KMS-11 (cell line): ENCODE data around the gene AKAP13.

ENCODE experiments used
- H2AFZ ChIP-seq: fragments of 200-600 bp; sonication (generic); 2 replicates; pipeline ENCODE4 v1.6.1; 2016; ENCODE audit warnings: antibody characterized with exemption, mixed run types, low read depth
- H3K27ac ChIP-seq: fragments of 200-600 bp; sonication (generic); 2 replicates; pipeline ENCODE4 v1.6.1; 2016; ENCODE audit warnings: mild to moderate bottlenecking, mixed run types
- H3K27me3 ChIP-seq: fragments of 200-600 bp; sonication (generic); 2 replicates; pipeline ENCODE4 v1.6.1; 2017; ENCODE audit warnings: mild to moderate bottlenecking, low read depth, mixed run types, moderate library complexity; ENCODE audit not compliant: insufficient read depth
- H3K36me3 ChIP-seq: fragments of 200-600 bp; sonication (generic); 2 replicates; pipeline ENCODE4 v1.6.1; 2017; ENCODE audit warnings: mild to moderate bottlenecking, mixed run types; ENCODE audit not compliant: insufficient read depth
- H3K4me1 ChIP-seq: fragments of 200-600 bp; sonication (generic); 2 replicates; pipeline ENCODE4 v1.6.1; 2016; ENCODE audit warnings: mild to moderate bottlenecking, low read depth, mixed run types; ENCODE audit not compliant: poor library complexity, severe bottlenecking
- H3K4me2 ChIP-seq: fragments of 200-600 bp; sonication (generic); 2 replicates; pipeline ENCODE4 v1.7.0; 2016; ENCODE audit warnings: mild to moderate bottlenecking, mixed run types
- H3K4me3 ChIP-seq: fragments of 200-600 bp; sonication (generic); IDR thresholded peaks from 2 replicates; pipeline ENCODE4 v1.6.1; 2017; ENCODE audit warnings: low read depth, low read length, mixed read lengths; ENCODE audit not compliant: insufficient read depth
- H3K79me2 ChIP-seq: fragments of 200-600 bp; sonication (generic); 2 replicates; pipeline ENCODE4 v1.6.1; 2016; ENCODE audit warnings: low read depth, mixed run types; ENCODE audit not compliant: insufficient read depth
- H3K9ac ChIP-seq: fragments of 200-600 bp; sonication (generic); 2 replicates; pipeline ENCODE4 v1.6.1; 2016; ENCODE audit warnings: mild to moderate bottlenecking, mixed run types
- H4K20me1 ChIP-seq: fragments of 200-600 bp; sonication (generic); 2 replicates; pipeline ENCODE4 v1.6.1; 2016; ENCODE audit warnings: mild to moderate bottlenecking, mixed run types; ENCODE audit not compliant: insufficient read depth
- TF ChIP-seq, protein P1 (sequence below): fragments of 200-600 bp; sonication (generic); conservative IDR thresholded peaks from 2 replicates; pipeline ENCODE4 v1.6.1; 2017; ENCODE audit warnings: low read depth, mild to moderate bottlenecking, antibody characterized with exemption, low read length, moderate library complexity, mixed read lengths

The AKAP13 gene

GRCh38 chr15:85642065-85642692 lies 261.8 kb downstream of the AKAP13 start:
- Histone ChIP-seq H3K4me2 (no peak overlapping the region), H3K4me3 (no peak overlapping the region), H3K36me3 (no peaks in the 10 kb centered on the region), H3K27ac (no peak overlapping the region), H3K27me3 (no peaks in the 10 kb centered on the region), H3K79me2 (no peaks in the 10 kb centered on the region), H2AFZ (no peak overlapping the region), H3K9ac (no peak overlapping the region), H3K4me1 (no peaks in the 10 kb centered on the region), H4K20me1 (no peaks in the 10 kb centered on the region)
- TF ChIP-seq, protein P1, sequence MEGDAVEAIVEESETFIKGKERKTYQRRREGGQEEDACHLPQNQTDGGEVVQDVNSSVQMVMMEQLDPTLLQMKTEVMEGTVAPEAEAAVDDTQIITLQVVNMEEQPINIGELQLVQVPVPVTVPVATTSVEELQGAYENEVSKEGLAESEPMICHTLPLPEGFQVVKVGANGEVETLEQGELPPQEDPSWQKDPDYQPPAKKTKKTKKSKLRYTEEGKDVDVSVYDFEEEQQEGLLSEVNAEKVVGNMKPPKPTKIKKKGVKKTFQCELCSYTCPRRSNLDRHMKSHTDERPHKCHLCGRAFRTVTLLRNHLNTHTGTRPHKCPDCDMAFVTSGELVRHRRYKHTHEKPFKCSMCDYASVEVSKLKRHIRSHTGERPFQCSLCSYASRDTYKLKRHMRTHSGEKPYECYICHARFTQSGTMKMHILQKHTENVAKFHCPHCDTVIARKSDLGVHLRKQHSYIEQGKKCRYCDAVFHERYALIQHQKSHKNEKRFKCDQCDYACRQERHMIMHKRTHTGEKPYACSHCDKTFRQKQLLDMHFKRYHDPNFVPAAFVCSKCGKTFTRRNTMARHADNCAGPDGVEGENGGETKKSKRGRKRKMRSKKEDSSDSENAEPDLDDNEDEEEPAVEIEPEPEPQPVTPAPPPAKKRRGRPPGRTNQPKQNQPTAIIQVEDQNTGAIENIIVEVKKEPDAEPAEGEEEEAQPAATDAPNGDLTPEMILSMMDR, result no peak

GRCh38 chr15:85642693-85643066 lies 262.3 kb downstream of the AKAP13 start:
- H3K4me2 ChIP-seq, result no peak overlapping the region

GRCh38 chr15:85646538-85647091 lies 266.2 kb downstream of the AKAP13 start:
- H3K9ac ChIP-seq, result no peak overlapping the region
- no peaks in the 10 kb centered on the region for H3K36me3 ChIP-seq
- TF ChIP-seq, protein P1, result no peak
- H3K79me2 ChIP-seq, result no peaks in the 10 kb centered on the region
- H3K4me2 ChIP-seq, result no peak overlapping the region
- H3K4me3 ChIP-seq, result no peak overlapping the region
- no peaks in the 10 kb centered on the region for H3K4me1 ChIP-seq
- H3K27me3 ChIP-seq, result no peaks in the 10 kb centered on the region
- H2AFZ ChIP-seq, result no peak overlapping the region
- H3K27ac ChIP-seq, result no peak overlapping the region
- H4K20me1 ChIP-seq, result no peaks in the 10 kb centered on the region

More at GRCh38 chr15:85642693-85643066, 262.3 kb downstream of the AKAP13 start:
- no peak overlapping the region for H3K9ac ChIP-seq
- no peaks in the 10 kb centered on the region for H3K4me1 ChIP-seq
- no peaks in the 10 kb centered on the region for H3K27me3 ChIP-seq
- TF ChIP-seq, protein P1, result no peak
- H3K4me3 ChIP-seq, result no peak overlapping the region
- H2AFZ ChIP-seq, result no peak overlapping the region
- no peaks in the 10 kb centered on the region for H4K20me1 ChIP-seq
- H3K79me2 ChIP-seq, result no peaks in the 10 kb centered on the region
- no peaks in the 10 kb centered on the region for H3K36me3 ChIP-seq
- no peak overlapping the region for H3K27ac ChIP-seq

DNA sequence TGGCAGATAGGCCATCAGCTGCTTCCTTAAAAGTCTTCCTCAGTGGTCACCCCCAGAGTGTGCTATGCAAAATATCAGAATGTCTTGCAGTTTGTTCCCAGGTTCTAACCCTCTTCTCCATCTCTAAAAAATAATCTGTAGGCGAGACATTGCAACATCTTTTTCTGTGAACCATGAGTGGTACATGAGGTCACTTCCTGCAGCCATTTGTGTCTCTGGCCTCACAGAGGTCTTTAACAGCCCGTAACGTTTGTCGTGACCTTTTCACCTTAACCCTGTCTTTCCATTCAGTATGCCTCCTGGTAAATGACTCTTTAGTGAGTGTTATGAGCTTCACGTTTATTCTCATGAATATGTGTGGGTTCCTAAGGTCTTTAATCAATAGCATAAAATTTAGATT lies 269.0 kb downstream of the AKAP13 start:
- Histone ChIP-seq H3K4me3 (no peak overlapping the region), H3K79me2 (no peaks in the 10 kb centered on the region), H3K4me2 (no peak overlapping the region), H3K27me3 (no peaks in the 10 kb centered on the region), H3K9ac (no peak overlapping the region), H3K36me3 (no peaks in the 10 kb centered on the region), H4K20me1 (no peaks in the 10 kb centered on the region), H3K4me1 (no peaks in the 10 kb centered on the region), H3K27ac (no peak overlapping the region), H2AFZ (no peak overlapping the region)
- TF ChIP-seq, protein P1, result no peak
